Stimulated activated CD8-positive, alpha-beta memory T cell treated with anti-CD3 and anti-CD28 coated beads, Interleukin-15, amount 100 ng/mL, for 1 hour (primary cell): ENCODE measurements around the gene LMO1.

ENCODE experiments used
- DNase-seq: peaks from one replicate; pipeline ENCODE4 v3.0.0-alpha.2; 2020; ENCODE audit warnings: low read depth

LMO1 gene

GRCh38 chr11:8225589-8226036, 38.1 kb downstream of the LMO1 start:
- peak; percentile 54 for DNase-seq

GRCh38 chr11:8224711-8225110, 39.0 kb downstream of the LMO1 start:
- DNase-seq, result no peak

GRCh38 chr11:8224161-8224591, 39.5 kb downstream of the LMO1 start:
- no peak for DNase-seq

GRCh38 chr11:8223513-8223900, 40.2 kb downstream of the LMO1 start:
- DNase-seq, result no peak

- no peak for DNase-seq
These were observed 40.7 kb downstream of the LMO1 start for GRCh38 chr11:8222820-8223512.

- no peak for DNase-seq
These were observed 41.7 kb downstream of the LMO1 start for GRCh38 chr11:8221917-8222495.

GRCh38 chr11:8221046-8221723, 42.5 kb downstream of the LMO1 start:
- DNase-seq, result no peak

GRCh38 chr11:8220261-8221045, 43.2 kb downstream of the LMO1 start:
- DNase-seq, result no peak

GRCh38 chr11:8219257-8220021, 44.2 kb downstream of the LMO1 start:
- no peak for DNase-seq

- no peak for DNase-seq
These were observed 44.8 kb downstream of the LMO1 start for GRCh38 chr11:8218840-8219239.

- no peak for DNase-seq
These were observed 45.3 kb downstream of the LMO1 start for GRCh38 chr11:8218409-8218808.

GRCh38 chr11:8217926-8218325, 45.8 kb downstream of the LMO1 start:
- DNase-seq, result no peak

GRCh38 chr11:8217136-8217535, 46.5 kb downstream of the LMO1 start:
- no peak for DNase-seq

GRCh38 chr11:8213376-8213775, 50.3 kb downstream of the LMO1 start:
- DNase-seq, result no peak

GRCh38 chr11:8209208-8209807, 54.4 kb downstream of the LMO1 start:
- DNase-seq, result no peak

- no peak for DNase-seq
These were observed 56.3 kb downstream of the LMO1 start for GRCh38 chr11:8207080-8208000.

- DNase-seq, result no peak
These were observed 57.2 kb downstream of the LMO1 start for GRCh38 chr11:8206251-8207079.

GRCh38 chr11:8205566-8205965, 58.1 kb downstream of the LMO1 start:
- no peak for DNase-seq

- DNase-seq, result no peak
These were observed 59.1 kb downstream of the LMO1 start for GRCh38 chr11:8204596-8204995.
